ENCODE data around the gene RUNX3. TPM values are rescaled to one million over a fixed set of nuclear protein-coding genes. Genes with fewer than 3 reads are reported as not detected.

Gene RUNX3
- total RNA-seq, 1 donor: not detected

DNA sequence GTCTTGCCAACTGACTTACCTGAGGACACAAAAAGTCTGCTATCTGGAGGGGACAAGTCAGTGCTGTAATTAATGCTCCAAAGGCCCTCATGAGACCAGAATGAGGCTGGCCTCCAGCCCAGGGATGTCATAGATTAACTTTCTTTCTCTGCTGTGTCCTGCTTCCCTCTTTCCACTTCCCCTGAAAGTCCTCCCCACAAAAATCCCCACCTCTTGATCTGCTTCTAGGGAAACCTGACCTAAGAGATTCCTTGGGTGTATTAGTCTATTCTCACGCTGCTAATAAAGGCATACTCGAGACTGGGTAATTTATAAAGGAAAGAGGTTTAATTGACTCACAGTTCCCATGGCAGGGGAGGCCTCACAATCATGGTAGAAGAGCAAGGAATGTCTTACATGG is 39.2 kb downstream of the RUNX3 start:
- no peak for DNase-seq (ENCODE audit: low read depth)
- TF ChIP-seq, protein P1, sequence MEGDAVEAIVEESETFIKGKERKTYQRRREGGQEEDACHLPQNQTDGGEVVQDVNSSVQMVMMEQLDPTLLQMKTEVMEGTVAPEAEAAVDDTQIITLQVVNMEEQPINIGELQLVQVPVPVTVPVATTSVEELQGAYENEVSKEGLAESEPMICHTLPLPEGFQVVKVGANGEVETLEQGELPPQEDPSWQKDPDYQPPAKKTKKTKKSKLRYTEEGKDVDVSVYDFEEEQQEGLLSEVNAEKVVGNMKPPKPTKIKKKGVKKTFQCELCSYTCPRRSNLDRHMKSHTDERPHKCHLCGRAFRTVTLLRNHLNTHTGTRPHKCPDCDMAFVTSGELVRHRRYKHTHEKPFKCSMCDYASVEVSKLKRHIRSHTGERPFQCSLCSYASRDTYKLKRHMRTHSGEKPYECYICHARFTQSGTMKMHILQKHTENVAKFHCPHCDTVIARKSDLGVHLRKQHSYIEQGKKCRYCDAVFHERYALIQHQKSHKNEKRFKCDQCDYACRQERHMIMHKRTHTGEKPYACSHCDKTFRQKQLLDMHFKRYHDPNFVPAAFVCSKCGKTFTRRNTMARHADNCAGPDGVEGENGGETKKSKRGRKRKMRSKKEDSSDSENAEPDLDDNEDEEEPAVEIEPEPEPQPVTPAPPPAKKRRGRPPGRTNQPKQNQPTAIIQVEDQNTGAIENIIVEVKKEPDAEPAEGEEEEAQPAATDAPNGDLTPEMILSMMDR (IDR thresholded peaks at IDR 0.05; ENCODE audit: insufficient read depth, low read depth, low read length): no peak

DNA sequence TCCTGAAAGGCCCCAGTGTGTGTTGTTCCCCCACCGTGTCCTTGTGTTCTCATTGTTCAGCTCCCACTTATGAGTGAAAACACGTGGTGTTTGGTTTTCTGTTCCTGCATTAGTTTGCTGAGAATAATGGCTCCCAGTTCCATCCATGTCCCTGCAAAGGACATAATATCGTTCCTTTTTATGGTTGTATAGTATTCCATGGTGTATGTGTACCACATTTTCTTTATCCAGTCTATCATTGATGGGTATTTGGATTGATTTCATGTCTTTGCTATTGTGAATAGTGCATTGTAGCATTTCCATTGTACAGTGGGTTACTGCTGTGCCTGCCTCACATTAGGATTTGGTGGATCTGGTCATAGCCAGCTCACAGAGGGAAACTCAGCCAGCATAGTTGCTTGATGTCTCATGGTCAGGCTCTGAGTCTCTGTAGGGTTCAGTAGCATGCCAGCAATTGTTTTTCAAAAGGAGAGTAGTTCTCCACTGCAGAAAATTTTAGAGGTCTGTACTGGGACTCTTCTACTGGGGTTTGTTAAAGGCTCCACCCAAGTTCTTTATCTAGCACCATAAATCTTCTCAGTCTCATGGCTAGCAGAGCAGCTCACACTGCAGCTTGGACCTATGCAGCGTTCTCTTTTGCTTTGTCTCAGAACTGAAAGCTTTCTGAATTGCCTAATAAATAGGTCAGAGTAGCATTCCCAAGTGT is 41.0 kb downstream of the RUNX3 start:
- DNase-seq (ENCODE audit: low read depth): peak; percentile 5
- TF ChIP-seq, protein P1 (IDR thresholded peaks at IDR 0.05; ENCODE audit: insufficient read depth, low read depth, low read length): no peak
- H3K4me3 ChIP-seq (ENCODE audit: low read depth, low read length): no peak overlapping the region

More for the DNA sequence above, 39.2 kb downstream of the RUNX3 start:
- H3K4me3 ChIP-seq (ENCODE audit: low read depth, low read length): no peak overlapping the region

DNA sequence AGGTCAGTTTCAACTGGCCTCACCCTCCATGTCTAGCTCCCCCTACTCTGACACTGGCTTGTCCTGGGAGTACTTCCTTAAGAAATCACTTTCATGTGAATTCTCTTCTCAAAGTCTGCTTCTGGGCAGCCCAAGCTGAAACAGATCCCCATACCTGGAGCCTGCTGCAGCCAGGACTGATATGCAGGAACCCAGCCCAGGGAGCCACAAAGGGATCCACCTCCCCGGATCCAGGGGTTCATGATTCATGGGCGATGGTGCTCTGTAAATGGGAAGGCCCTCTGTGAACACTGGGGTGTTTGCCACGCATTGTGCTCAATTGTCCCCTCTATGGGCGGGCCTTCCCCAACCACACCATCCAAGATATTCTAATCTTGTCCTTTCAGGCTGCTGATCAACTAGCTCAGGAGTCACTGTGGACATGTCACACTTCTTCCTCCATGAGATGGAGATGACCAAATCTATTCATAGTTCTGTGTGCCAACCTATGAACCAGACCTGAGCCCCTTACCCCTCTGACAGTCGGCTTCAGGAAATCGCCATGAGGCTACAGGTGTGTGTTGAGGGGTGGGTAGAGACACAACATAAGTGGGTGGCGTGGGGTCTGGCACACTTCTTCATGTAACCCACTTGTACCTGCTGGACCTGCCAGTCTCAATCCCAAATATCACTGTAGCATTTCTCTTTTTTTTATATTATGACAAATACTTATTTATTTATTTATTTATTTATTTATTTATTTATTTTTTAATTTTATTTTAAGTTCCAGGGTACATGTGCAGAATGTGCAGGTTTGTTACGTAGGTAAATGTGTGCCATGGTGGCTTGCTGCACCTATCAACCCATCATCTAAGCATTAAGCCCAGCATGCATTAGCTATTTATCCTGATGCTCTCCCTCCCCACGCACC is 41.8 kb downstream of the RUNX3 start:
- DNase-seq (ENCODE audit: low read depth): no peak
- no peak overlapping the region for H3K4me3 ChIP-seq (ENCODE audit: low read depth, low read length)
- TF ChIP-seq, protein P1 (IDR thresholded peaks at IDR 0.05; ENCODE audit: insufficient read depth, low read depth, low read length): no peak

DNA sequence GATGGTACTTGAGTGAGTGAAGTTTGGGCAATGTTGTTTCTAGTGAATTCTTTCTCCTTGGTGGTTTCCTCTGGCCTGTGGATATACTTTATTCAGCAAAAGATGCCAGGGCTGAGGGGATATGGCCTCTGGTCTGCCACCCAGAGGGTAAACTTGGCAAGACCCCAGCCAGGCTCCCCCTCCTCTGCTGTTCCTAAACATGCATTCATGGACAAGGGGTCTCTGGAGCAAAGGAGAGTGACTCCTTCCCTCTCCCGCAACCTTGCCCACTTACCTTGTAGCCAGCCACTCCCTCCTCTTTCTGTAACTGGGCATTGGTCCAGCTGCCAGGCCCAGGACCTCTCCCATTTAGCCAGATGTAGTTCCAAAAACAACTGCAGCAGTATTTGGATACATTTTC is 43.8 kb downstream of the RUNX3 start:
- no peak overlapping the region for H3K4me3 ChIP-seq (ENCODE audit: low read depth, low read length)
- no peak for DNase-seq (ENCODE audit: low read depth)
- TF ChIP-seq, protein P1 (IDR thresholded peaks at IDR 0.05; ENCODE audit: insufficient read depth, low read depth, low read length): no peak

DNA sequence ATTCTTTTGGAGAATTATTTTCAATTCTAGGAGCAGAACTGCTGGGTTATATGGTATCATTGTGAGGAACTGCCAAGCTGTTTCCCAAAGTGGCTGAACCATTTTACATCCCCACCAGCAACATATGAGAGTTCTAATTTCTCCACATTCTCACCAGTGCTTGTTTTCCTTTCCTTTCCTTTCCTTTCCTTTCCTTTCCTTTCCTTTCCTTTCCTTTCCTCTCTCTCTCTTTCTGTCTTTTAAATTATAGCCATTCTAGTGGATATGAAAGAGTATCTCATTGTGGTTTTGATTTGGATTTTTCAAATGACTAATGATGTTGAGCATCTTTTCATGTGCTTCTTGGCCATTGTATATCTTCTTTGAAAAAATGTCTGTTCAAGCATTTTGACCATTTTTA is 45.3 kb downstream of the RUNX3 start:
- TF ChIP-seq, protein P1 (IDR thresholded peaks at IDR 0.05; ENCODE audit: insufficient read depth, low read depth, low read length): no peak
- DNase-seq (ENCODE audit: low read depth): no peak
- H3K4me3 ChIP-seq (ENCODE audit: low read depth, low read length): no peak overlapping the region

DNA sequence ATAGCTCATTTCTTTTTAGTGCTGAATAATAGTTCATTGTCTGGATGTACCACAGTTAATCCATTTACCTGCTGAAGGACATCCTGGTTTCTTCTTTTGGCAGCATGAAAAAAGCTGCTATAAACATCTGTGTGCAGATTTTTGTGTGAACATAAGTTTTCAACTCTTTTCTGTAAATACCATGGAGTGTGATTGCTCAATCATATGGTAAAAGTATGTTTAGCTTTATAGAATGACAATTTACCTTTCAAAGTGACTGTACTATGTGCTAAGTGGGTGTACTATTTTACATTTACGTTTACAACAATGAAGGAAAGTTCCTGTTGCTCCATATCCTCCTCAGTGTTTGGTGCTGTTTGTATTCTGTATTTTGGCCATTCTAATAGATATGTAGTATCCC is 49.0 kb downstream of the RUNX3 start:
- DNase-seq (ENCODE audit: low read depth): no peak
- TF ChIP-seq, protein P1 (IDR thresholded peaks at IDR 0.05; ENCODE audit: insufficient read depth, low read depth, low read length): no peak
- H3K4me3 ChIP-seq (ENCODE audit: low read depth, low read length): no peak overlapping the region
